ENCODE measurements around the gene UBB.

DNA sequence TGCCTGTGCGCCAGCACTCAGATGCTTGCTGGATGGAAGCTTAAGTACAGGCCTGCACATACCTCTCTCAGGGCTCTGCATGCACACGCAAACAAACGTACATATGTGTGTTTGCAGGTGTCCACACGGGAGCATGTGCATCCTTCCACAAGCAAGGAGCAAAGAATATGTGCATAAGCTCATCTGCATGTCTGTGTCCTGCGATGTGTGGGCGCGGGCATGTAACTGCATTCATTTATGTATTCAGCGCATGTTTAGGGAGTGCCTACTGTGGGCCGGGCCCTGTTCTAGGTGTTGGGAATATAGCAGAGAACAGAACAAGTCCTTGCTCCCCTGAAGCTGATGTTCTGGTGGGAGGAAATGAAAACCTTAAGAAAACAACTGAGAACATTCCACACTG, 48.2 kb downstream of the UBB start:
- TF ChIP-seq, protein P1, sequence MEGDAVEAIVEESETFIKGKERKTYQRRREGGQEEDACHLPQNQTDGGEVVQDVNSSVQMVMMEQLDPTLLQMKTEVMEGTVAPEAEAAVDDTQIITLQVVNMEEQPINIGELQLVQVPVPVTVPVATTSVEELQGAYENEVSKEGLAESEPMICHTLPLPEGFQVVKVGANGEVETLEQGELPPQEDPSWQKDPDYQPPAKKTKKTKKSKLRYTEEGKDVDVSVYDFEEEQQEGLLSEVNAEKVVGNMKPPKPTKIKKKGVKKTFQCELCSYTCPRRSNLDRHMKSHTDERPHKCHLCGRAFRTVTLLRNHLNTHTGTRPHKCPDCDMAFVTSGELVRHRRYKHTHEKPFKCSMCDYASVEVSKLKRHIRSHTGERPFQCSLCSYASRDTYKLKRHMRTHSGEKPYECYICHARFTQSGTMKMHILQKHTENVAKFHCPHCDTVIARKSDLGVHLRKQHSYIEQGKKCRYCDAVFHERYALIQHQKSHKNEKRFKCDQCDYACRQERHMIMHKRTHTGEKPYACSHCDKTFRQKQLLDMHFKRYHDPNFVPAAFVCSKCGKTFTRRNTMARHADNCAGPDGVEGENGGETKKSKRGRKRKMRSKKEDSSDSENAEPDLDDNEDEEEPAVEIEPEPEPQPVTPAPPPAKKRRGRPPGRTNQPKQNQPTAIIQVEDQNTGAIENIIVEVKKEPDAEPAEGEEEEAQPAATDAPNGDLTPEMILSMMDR (IDR thresholded peaks at IDR 0.05), result no peak
- no peak for TF ChIP-seq POLR2AphosphoS5 (IDR thresholded peaks at IDR 0.05; ENCODE audit: low read depth, low read length)
- TF ChIP-seq, protein P2, sequence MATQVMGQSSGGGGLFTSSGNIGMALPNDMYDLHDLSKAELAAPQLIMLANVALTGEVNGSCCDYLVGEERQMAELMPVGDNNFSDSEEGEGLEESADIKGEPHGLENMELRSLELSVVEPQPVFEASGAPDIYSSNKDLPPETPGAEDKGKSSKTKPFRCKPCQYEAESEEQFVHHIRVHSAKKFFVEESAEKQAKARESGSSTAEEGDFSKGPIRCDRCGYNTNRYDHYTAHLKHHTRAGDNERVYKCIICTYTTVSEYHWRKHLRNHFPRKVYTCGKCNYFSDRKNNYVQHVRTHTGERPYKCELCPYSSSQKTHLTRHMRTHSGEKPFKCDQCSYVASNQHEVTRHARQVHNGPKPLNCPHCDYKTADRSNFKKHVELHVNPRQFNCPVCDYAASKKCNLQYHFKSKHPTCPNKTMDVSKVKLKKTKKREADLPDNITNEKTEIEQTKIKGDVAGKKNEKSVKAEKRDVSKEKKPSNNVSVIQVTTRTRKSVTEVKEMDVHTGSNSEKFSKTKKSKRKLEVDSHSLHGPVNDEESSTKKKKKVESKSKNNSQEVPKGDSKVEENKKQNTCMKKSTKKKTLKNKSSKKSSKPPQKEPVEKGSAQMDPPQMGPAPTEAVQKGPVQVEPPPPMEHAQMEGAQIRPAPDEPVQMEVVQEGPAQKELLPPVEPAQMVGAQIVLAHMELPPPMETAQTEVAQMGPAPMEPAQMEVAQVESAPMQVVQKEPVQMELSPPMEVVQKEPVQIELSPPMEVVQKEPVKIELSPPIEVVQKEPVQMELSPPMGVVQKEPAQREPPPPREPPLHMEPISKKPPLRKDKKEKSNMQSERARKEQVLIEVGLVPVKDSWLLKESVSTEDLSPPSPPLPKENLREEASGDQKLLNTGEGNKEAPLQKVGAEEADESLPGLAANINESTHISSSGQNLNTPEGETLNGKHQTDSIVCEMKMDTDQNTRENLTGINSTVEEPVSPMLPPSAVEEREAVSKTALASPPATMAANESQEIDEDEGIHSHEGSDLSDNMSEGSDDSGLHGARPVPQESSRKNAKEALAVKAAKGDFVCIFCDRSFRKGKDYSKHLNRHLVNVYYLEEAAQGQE (IDR thresholded peaks at IDR 0.05; ENCODE audit: insufficient read depth in 1 of 2, low read depth in 2 of 2, low read length in 1 of 2), result no peak
- no peak for TF ChIP-seq TCF7L2 (IDR thresholded peaks at IDR 0.05; ENCODE audit: low read depth, low read length)

Measured in Panc1 (cell line).